Pancreas (tissue), 10 donors: ENCODE results near the gene CDH4. TPM values are rescaled to one million over a fixed set of nuclear protein-coding genes. Genes with fewer than 3 reads are reported as not detected.

Experiments
- ATAC-seq, 4 donors: fragments of 200-7000 bp; cut with Tn5 transposase; one replicate each; pipeline versions ENCODE4 v1.8.0 to v1.9.1; 2020; ENCODE audit warnings: mild to moderate bottlenecking in 4 of 4, moderate library complexity in 4 of 4
- DNase-seq, 6 donors: peaks; one replicate each; pipeline ENCODE4 v3.0.0-alpha.2; 2020
- FAIRE-seq: peaks from 2 replicates; lab custom pipeline; 2012; peaks lifted over from hg19 to GRCh38; lab: Jason Lieb, UNC
- H3K27ac ChIP-seq, 4 donors: fragments of 200-600 bp; sonication (generic); 1 replicate in 3 of 4; 2 replicates in 1 of 4; pipeline versions ENCODE4 v1.5.0 to v1.8.0; 2020
- H3K27me3 ChIP-seq, 4 donors: fragments of 200-600 bp; one replicate each; pipeline ENCODE4 v1.8.0; 2021
- H3K36me3 ChIP-seq, 3 donors: fragments of 200-600 bp; sonication (generic) in 1 of 3; one replicate each; pipeline versions ENCODE4 v1.5.0 to v1.8.0; 2020 to 2021
- H3K4me1 ChIP-seq, 3 donors: fragments of 200-600 bp; one replicate each; pipeline ENCODE4 v1.8.0; 2021
- H3K4me3 ChIP-seq, 4 donors: fragments of 200-600 bp; sonication (generic) in 2 of 4; one replicate each; pipeline versions ENCODE4 v1.5.0 to v1.8.0; 2020 to 2021
- H3K9me3 ChIP-seq, 4 donors: fragments of 200-600 bp; one replicate each; pipeline ENCODE4 v1.8.0; 2021
- CTCF ChIP-seq, 4 donors: fragments of 200-600 bp; sonication (generic) in 3 of 4; IDR thresholded peaks; one replicate each; pipeline versions ENCODE4 v1.5.0 to v1.8.0; 2021; ENCODE audit warnings: antibody characterized with exemption in 4 of 4
- WGBS, 2 donors: extraction: QIAGEN DNeasy Blood & Tissue Kit; methylation state at CpG; one replicate each; pipeline ENCODE4 v1.1.7; 2013; 5-methylcytosine and 5-hydroxymethylcytosine counted together
- intact Hi-C, 3 donors: fragments of 100-400 bp; cut with DNase I; formaldehyde crosslinking; loops; one replicate each; pipeline versions ENCODE4 v1.11.1 to v1.14.2; 2022
- polyA plus RNA-seq, 2 donors: library from polyadenylated mRNA; stranded (reverse); fragments of 200-250 nt; gene quantifications; one replicate each; pipeline ENCODE4 v1.2.3, GENCODE V29; 2013
- total RNA-seq, 6 donors: library from RNA; stranded (reverse); fragmentation: NEBNext Ultra II Directional in 4 of 6; extraction: Animal tissue kit (Norgen Biotek cat#: 25700) in 4 of 6; gene quantifications; one replicate each; pipeline versions ENCODE4 v1.2.1 to v1.2.4, GENCODE V29; 2021 to 2023
- donor health status: healthy with polysubstance abuse.
- donor health status: DM: no; HTN: no; CAD: no; lungs with moderate emphysema.
- donor health status: DM: no; HTN: no; CAD: no.
- donor health status: control.
- donor health status: control.
- donor health status: Bipolar disorder and iron deficiency.
- donor health status: DM: yes; HTN: yes; CAD: no.
- donor health status: DM: no; HTN: no; CAD: no.
- donor health status: DM: no; HTN: no; CAD: no.
- donor health status: DM: yes; HTN: yes; CAD: no.

CDH4 gene
- total and polyA plus RNA-seq, 8 donors, result 0.04 to 1.4 (median 0.27) TPM

- Histone ChIP-seq H3K4me3 (no peak overlapping the region), H3K36me3 (no peaks in the 10 kb centered on the region), H3K9me3 (no peaks in the 10 kb centered on the region), H3K27me3 (no peaks in the 10 kb centered on the region), H3K27ac (no peak overlapping the region), H3K4me1 (no peaks in the 10 kb centered on the region)
- no peak for TF ChIP-seq CTCF (IDR thresholded peaks at IDR 0.05)
- DNase-seq, result peak in 3 of 6 donors; percentile 6 to 51 (median 48)
- intact Hi-C loops, result no loop called here
- FAIRE-seq, result no peak
- no peak for ATAC-seq
- WGBS, 2 donors, result 87 to 89% methylated on average over 38 of the region's 38 CpGs
Measured at GRCh38 chr20:61932711-61933480, 680.8 kb downstream of the CDH4 start.

- FAIRE-seq, result no peak
- WGBS, 2 donors, result 77 to 80% methylated on average over 17 of the region's 17 CpGs
- no peaks in the 10 kb centered on the region for H3K36me3 ChIP-seq
- no peak for TF ChIP-seq CTCF (IDR thresholded peaks at IDR 0.05)
- H3K27ac ChIP-seq, result no peak overlapping the region
- DNase-seq, result peak in 3 of 6 donors; percentile 5 to 47 (median 45)
- ATAC-seq, result no peak
- intact Hi-C loops, result no loop called here
- no peaks in the 10 kb centered on the region for H3K27me3 ChIP-seq
- no peak overlapping the region for H3K4me3 ChIP-seq
- no peaks in the 10 kb centered on the region for H3K9me3 ChIP-seq
- no peaks in the 10 kb centered on the region for H3K4me1 ChIP-seq
Measured at GRCh38 chr20:61933481-61933950, 681.5 kb downstream of the CDH4 start.

GRCh38 chr20:61933951-61934715 lies 682.1 kb downstream of the CDH4 start:
- WGBS, 2 donors, result 88 to 89% methylated on average over 33 to 36 of the region's 36 CpGs

GRCh38 chr20:61934716-61935530 lies 682.9 kb downstream of the CDH4 start:
- Histone ChIP-seq H3K27me3 (no peaks in the 10 kb centered on the region), H3K9me3 (no peaks in the 10 kb centered on the region), H3K36me3 (no peaks in the 10 kb centered on the region), H3K27ac (no peak overlapping the region), H3K4me3 (no peak overlapping the region), H3K4me1 (no peaks in the 10 kb centered on the region)
- ATAC-seq (no peak), FAIRE-seq (no peak), DNase-seq (peak in 1 of 6 donors; percentile 0)
- intact Hi-C loops, result no loop called here
- TF ChIP-seq CTCF (IDR thresholded peaks at IDR 0.05), result no peak
- 77% methylated on average over 24 of the region's 24 CpGs for WGBS, 2 donors

More at GRCh38 chr20:61933951-61934715, 682.1 kb downstream of the CDH4 start:
- intact Hi-C loops, result no loop called here
- Histone ChIP-seq H3K4me1 (no peaks in the 10 kb centered on the region), H3K9me3 (no peaks in the 10 kb centered on the region), H3K27ac (no peak overlapping the region), H3K36me3 (no peaks in the 10 kb centered on the region), H3K4me3 (no peak overlapping the region), H3K27me3 (no peaks in the 10 kb centered on the region)
- FAIRE-seq (no peak), ATAC-seq (no peak), DNase-seq (peak in 3 of 6 donors; percentile 7 to 53 (median 41))
- no peak for TF ChIP-seq CTCF (IDR thresholded peaks at IDR 0.05)
